ENCODE measurements around the gene CAMTA1.

The CAMTA1 gene

GRCh38 chr1:7749126-7749525 is 963.9 kb downstream of the CAMTA1 start:
- no peak for DNase-seq

- no peak for DNase-seq
Observed at GRCh38 chr1:7751174-7751573, 965.9 kb downstream of the CAMTA1 start.

- DNase-seq, result peak; percentile 75 to 79 (median 76)
Observed at GRCh38 chr1:7752512-7753417, 967.5 kb downstream of the CAMTA1 start.

- peak; percentile 62 to 83 (median 81) for DNase-seq
Observed at GRCh38 chr1:7753641-7754040, 968.4 kb downstream of the CAMTA1 start.

GRCh38 chr1:7754234-7754633 is 969.0 kb downstream of the CAMTA1 start:
- no peak for DNase-seq

- peak in 1 of 3 donors; percentile 25 for DNase-seq
Observed at GRCh38 chr1:7755448-7755847, 970.2 kb downstream of the CAMTA1 start.

- DNase-seq, result no peak
Observed at GRCh38 chr1:7760245-7760644, 975.0 kb downstream of the CAMTA1 start.

GRCh38 chr1:7761103-7761502 is 975.8 kb downstream of the CAMTA1 start:
- DNase-seq, result no peak

- no peak for DNase-seq
Observed at GRCh38 chr1:7767176-7767575, 981.9 kb downstream of the CAMTA1 start.

- no peak for DNase-seq
Observed at GRCh38 chr1:7768583-7768982, 983.3 kb downstream of the CAMTA1 start.

GRCh38 chr1:7769673-7770412 is 984.6 kb downstream of the CAMTA1 start:
- no peak for DNase-seq

- peak; percentile 75 to 88 (median 85) for DNase-seq
Observed at GRCh38 chr1:7770669-7770996, 985.4 kb downstream of the CAMTA1 start.

GRCh38 chr1:7770997-7771822 is 986.0 kb downstream of the CAMTA1 start, which contains the start of gene VAMP3:
Gene VAMP3, plus strand, starts transcription at chr1:7771296. Its CDS starts 88 bp downstream, at chr1:7771384.
- peak; percentile 91 to 97 (median 96) for DNase-seq

- peak in 1 of 3 donors; percentile 14 for DNase-seq
Observed at GRCh38 chr1:7771823-7772299, 986.6 kb downstream of the CAMTA1 start.

- no peak for DNase-seq
Observed at GRCh38 chr1:7777591-7777990, 992.3 kb downstream of the CAMTA1 start.

- no peak for DNase-seq
Observed at GRCh38 chr1:7778133-7778628, 992.9 kb downstream of the CAMTA1 start.

GRCh38 chr1:7780976-7781375 is 995.7 kb downstream of the CAMTA1 start:
- no peak for DNase-seq

GRCh38 chr1:7781501-7781900 is 996.2 kb downstream of the CAMTA1 start:
- peak; percentile 17 to 48 (median 45) for DNase-seq

GRCh38 chr1:7781923-7782495 is 996.8 kb downstream of the CAMTA1 start:
- peak in 1 of 3 donors; percentile 17 for DNase-seq

GRCh38 chr1:7783178-7783711 is 998.0 kb downstream of the CAMTA1 start:
- DNase-seq, result peak; percentile 46 to 78 (median 59)

GRCh38 chr1:7783826-7784491 is 998.7 kb downstream of the CAMTA1 start, which contains the start of gene PER3:
Gene PER3, plus strand, starts transcription at chr1:7784291. Its CDS starts 587 bp downstream, at chr1:7784878.
- peak; percentile 99 to 100 (median 99) for DNase-seq
